22Rv1 (cell line): ENCODE data around the gene ELP1.

Source experiments
- ZFX ChIP-seq: fragments of 450-650 bp; IDR thresholded peaks from 2 replicates; pipeline ENCODE4 v1.6.1; 2017; ENCODE audit warnings: antibody characterized with exemption, borderline replicate concordance
- TF ChIP-seq, protein P1 (sequence below): fragments of 450-650 bp; IDR thresholded peaks from 2 replicates; pipeline ENCODE4 v1.5.1; 2017; ENCODE audit warnings: mild to moderate bottlenecking

GRCh38 chr9:108961151-108961550 is 27.2 kb upstream of the ELP1 start:
- TF ChIP-seq, protein P1, sequence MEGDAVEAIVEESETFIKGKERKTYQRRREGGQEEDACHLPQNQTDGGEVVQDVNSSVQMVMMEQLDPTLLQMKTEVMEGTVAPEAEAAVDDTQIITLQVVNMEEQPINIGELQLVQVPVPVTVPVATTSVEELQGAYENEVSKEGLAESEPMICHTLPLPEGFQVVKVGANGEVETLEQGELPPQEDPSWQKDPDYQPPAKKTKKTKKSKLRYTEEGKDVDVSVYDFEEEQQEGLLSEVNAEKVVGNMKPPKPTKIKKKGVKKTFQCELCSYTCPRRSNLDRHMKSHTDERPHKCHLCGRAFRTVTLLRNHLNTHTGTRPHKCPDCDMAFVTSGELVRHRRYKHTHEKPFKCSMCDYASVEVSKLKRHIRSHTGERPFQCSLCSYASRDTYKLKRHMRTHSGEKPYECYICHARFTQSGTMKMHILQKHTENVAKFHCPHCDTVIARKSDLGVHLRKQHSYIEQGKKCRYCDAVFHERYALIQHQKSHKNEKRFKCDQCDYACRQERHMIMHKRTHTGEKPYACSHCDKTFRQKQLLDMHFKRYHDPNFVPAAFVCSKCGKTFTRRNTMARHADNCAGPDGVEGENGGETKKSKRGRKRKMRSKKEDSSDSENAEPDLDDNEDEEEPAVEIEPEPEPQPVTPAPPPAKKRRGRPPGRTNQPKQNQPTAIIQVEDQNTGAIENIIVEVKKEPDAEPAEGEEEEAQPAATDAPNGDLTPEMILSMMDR = no peak
- TF ChIP-seq ZFX = no peak
